Gastrocnemius medialis (tissue), 4 donors: ENCODE data around the gene RXRA. TPM values are rescaled to one million over a fixed set of nuclear protein-coding genes. Genes with fewer than 3 reads are reported as not detected.

Experiments
- ATAC-seq, 2 donors: fragments of 150-250 bp; one replicate each; pipeline ENCODE4 v1.9.1; 2016
- DNase-seq, 2 donors: peaks; one replicate each; pipeline ENCODE4 v3.0.0-alpha.2; 2019
- H3K27ac ChIP-seq, 4 donors: fragments of 200-600 bp; sonication (generic); 1 replicate in 1 of 4; 2 replicates in 3 of 4; pipeline ENCODE4 v1.5.1; 2016 to 2018; ENCODE audit warnings: mild to moderate bottlenecking in 2 of 4, moderate library complexity in 1 of 4
- H3K27me3 ChIP-seq, 3 donors: fragments of 200-600 bp; sonication (generic) in 2 of 3; 1 replicate in 1 of 3; 2 replicates in 2 of 3; pipeline versions ENCODE4 v1.5.1 to v1.6.0; 2016 to 2019; ENCODE audit warnings: mild to moderate bottlenecking in 1 of 3, moderate library complexity in 1 of 3
- H3K36me3 ChIP-seq, 2 donors: fragments of 200-600 bp; sonication (generic) in 1 of 2; one replicate each; pipeline ENCODE4 v1.5.1; 2017 to 2018
- H3K4me1 ChIP-seq, 2 donors: fragments of 200-600 bp; sonication (generic) in 1 of 2; one replicate each; pipeline ENCODE4 v1.5.1; 2016 to 2017; ENCODE audit warnings: mild to moderate bottlenecking in 2 of 2
- H3K4me3 ChIP-seq, 4 donors: fragments of 200-600 bp; sonication (generic) in 3 of 4; 1 replicate in 1 of 4; 2 replicates in 3 of 4; pipeline ENCODE4 v1.5.1; 2016 to 2019; ENCODE audit warnings: mild to moderate bottlenecking in 2 of 4
- H3K9me3 ChIP-seq, 3 donors: fragments of 200-600 bp; sonication (generic) in 2 of 3; 1 replicate in 1 of 3; 2 replicates in 2 of 3; pipeline ENCODE4 v1.5.1; 2016 to 2019
- CTCF ChIP-seq, 5 experiments: fragments of 450-650 bp in 3 of 5; fragments of 200-600 bp in 2 of 5; sonication (generic) in 2 of 5; IDR thresholded peaks in 4 of 5; conservative IDR thresholded peaks in 1 of 5; 1 replicate in 4 of 5; 2 replicates in 1 of 5; pipeline ENCODE4 v1.5.1; 2016 to 2019; ENCODE audit warnings: antibody characterized with exemption in 5 of 5, mild to moderate bottlenecking in 3 of 5, moderate library complexity in 3 of 5
- POLR2A ChIP-seq, 2 donors: fragments of 450-650 bp; IDR thresholded peaks; one replicate each; pipeline ENCODE4 v1.6.1; 2017; ENCODE audit warnings: antibody characterized with exemption in 2 of 2, mild to moderate bottlenecking in 2 of 2, moderate library complexity in 2 of 2
- in situ Hi-C, 4 donors: fragments of 200-750 bp; cut with MboI; loops; one replicate each; pipeline versions ENCODE4 v1.15.0 to v1.8.0; 2017; ENCODE audit warnings: low sequenced_read_pairs in 4 of 4
- intact Hi-C: fragments of 100-400 bp; cut with DNase I; formaldehyde crosslinking; loops from one replicate; pipeline ENCODE4 v1.15.1; 2023; ENCODE audit warnings: low total_unique reads
- total RNA-seq, 4 donors: library from RNA; depleted of rRNA; stranded (reverse); fragments of >200 nt; gene quantifications; one replicate each; pipeline versions ENCODE4 v1.1.0 to v1.2.3, GENCODE V29; 2016

RXRA gene
- total RNA-seq: 100 to 1,000 TPM in 3 of 4 donors, 10 to 100 TPM in 1; 70.8 to 224 (median 160) TPM

DNA sequence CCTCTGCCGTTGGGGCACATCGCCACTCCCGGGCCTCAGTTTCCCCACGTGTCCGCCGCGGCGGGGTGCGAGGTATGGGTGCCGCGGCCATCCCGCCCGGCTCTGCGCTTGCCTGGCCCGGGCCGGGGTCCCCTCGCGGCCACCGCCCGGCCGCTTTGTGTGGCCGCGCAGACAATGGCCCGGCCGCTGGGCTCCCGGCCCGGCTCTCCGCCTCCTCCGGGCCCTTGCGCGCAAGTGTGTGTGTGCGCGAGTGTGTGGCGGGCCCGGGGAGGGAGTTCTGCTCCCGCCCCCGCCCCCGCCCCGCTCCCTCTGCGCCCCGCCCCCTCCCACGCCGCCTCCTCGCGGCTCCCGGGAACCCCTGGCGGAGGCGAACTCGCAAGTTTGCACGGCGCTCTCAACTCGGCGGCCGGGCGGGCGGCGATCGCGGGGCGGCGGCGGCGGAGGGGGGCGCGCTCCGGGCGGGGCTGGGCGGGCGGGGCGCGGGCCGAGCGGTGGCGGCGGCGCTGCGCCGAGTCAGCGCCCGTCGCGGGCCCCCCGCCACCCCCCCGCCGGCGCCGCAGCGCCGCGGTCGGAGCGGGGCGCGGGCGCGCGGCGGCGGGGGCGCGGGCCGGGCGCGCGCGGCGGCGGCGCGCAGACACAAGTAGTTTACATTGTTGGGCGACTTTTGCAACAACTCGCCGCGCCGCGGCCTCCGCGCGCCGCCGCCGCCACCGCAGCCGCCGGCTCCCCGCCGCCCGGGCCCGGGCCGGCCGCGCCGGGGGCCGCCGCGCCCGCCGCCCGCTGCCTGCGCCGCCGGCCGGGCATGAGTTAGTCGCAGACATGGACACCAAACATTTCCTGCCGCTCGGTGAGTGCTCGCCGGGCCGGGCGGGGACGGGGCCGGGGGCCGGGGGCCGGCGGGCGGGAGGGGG, at the start of gene RXRA:
Gene RXRA (plus strand): TSS at position 643 of the 911 bp plus-strand sequence. CDS start 177 bp downstream, at position 820.
- H3K27me3 ChIP-seq: no peaks in the 10 kb centered on the region
- intact Hi-C loops (loop anchor here (1.0 to 10.0 kb wide), 9 partner anchors 35 to 259 kb away; partner anchors contain the start of gene BRD3), in situ Hi-C loops (loop anchor here in 2 of 4 donors (10.0 to 25.0 kb wide), 2 partner anchors 111 to 161 kb away; partner anchors contain the start of gene RNU6ATAC (in 1 of the 2))
- ATAC-seq: peak; percentile 27 to 43
- no peaks in the 10 kb centered on the region for H3K9me3 ChIP-seq
- peak; percentile 93 to 96 for TF ChIP-seq POLR2A (IDR thresholded peaks at IDR 0.05)
- TF ChIP-seq CTCF (IDR thresholded peaks at IDR 0.05 in 4 of 5, conservative IDR thresholded peaks at IDR 0.05 in 1 of 5): peak in 1 of 5 experiments; percentile 25
- H3K27ac ChIP-seq: peak within 1 kb of the TSS; percentile 94 to 100 (median 97)
- peaks cover 40 to 46% of the 10 kb centered on the region in 2 donors for H3K4me1 ChIP-seq
- peak; percentile 77 to 87 for DNase-seq
- H3K4me3 ChIP-seq: peak within 1 kb of the TSS; percentile 79 to 95 (median 88)
- H3K36me3 ChIP-seq: no peaks in the 10 kb centered on the region

DNA sequence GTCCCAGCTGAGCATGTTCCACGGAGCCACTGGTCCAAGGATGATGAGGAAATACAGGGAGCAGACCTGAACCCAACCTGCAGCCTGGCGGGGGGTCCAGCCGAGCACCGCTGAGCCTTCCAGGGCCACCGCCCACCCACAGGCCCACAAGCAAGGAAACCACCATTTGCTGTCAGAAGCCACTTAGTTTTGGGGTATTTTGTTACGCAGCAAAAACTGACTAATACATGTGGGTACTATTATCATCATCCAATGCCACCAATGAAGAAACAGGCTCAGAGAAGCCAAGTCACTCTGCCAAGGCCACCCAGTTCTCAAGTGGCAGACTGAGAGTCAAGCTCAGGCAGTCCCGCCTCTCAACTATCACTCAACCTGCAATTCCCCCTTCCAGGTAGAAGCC, 48.0 kb upstream of the RXRA start:
- TF ChIP-seq CTCF (IDR thresholded peaks at IDR 0.05 in 4 of 5, conservative IDR thresholded peaks at IDR 0.05 in 1 of 5): no peak
- no peak for TF ChIP-seq POLR2A (IDR thresholded peaks at IDR 0.05)
- H3K27ac ChIP-seq: no peak overlapping the region
- no peaks in the 10 kb centered on the region for H3K9me3 ChIP-seq
- no peaks in the 10 kb centered on the region for H3K27me3 ChIP-seq
- in situ Hi-C loops: no loop called here
- ATAC-seq (no peak), DNase-seq (no peak)
- H3K36me3 ChIP-seq: no peaks in the 10 kb centered on the region
- H3K4me1 ChIP-seq: peaks cover 2 to 7% of the 10 kb centered on the region in 2 donors
- intact Hi-C loops: no loop called here
- no peak overlapping the region for H3K4me3 ChIP-seq

- Histone ChIP-seq H3K9me3 (no peaks in the 10 kb centered on the region), H3K27me3 (no peaks in the 10 kb centered on the region), H3K27ac (no peak overlapping the region), H3K4me1 (peaks cover 10 to 15% of the 10 kb centered on the region in 2 donors), H3K36me3 (no peaks in the 10 kb centered on the region), H3K4me3 (no peak overlapping the region)
- DNase-seq: no peak
- intact Hi-C loops (no loop called here), in situ Hi-C loops (no loop called here)
- no peak for ATAC-seq
- TF ChIP-seq POLR2A (IDR thresholded peaks at IDR 0.05) (no peak), CTCF (IDR thresholded peaks at IDR 0.05 in 4 of 5, conservative IDR thresholded peaks at IDR 0.05 in 1 of 5) (no peak)
These were observed 47.1 kb upstream of the RXRA start for GRCh38 chr9:134278974-134279640.

DNA sequence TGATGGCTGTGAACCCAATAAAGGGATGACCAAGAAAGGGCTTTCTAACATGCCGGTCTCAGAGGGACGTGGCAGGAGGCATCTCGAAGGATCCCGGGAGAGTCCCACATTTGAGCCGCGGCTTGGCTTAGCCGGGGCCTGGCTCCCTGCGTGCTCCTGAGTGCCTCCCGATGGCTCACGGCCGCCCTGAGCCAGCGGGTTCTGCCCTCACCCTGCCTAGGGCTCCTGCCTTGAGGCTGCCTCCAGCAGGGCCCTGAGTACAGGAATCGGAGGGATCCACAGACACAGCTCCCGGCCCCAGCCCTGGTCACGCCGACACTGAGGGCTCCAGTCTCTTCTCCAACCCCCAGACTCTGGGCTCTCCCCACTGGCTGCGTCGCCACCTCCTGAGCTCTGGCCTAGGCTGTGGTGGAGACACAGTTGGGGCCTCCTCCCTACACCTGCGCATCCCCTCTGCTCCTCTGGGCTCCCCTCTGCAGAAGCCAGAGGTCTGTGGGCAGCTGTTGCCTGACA, 44.1 kb upstream of the RXRA start:
- DNase-seq: no peak
- H3K9me3 ChIP-seq: no peaks in the 10 kb centered on the region
- peak overlapping the region in 3 of 4 donors; percentile 70 to 80 (median 74) for H3K27ac ChIP-seq
- peaks cover 19 to 31% of the 10 kb centered on the region in 2 donors for H3K4me1 ChIP-seq
- no peaks in the 10 kb centered on the region for H3K27me3 ChIP-seq
- TF ChIP-seq POLR2A (IDR thresholded peaks at IDR 0.05): no peak
- no peaks in the 10 kb centered on the region for H3K36me3 ChIP-seq
- H3K4me3 ChIP-seq: no peak overlapping the region
- intact Hi-C loops (loop anchor here (2.0 to 5.0 kb wide), 4 partner anchors 45 to 153 kb away; partner anchors contain the start of gene RXRA), in situ Hi-C loops (no loop called here)
- no peak for ATAC-seq
